Spleen (tissue), 11 donors: Measurements from ENCODE around the gene LRIG1. TPM values are rescaled to one million over a fixed set of nuclear protein-coding genes. Genes with fewer than 3 reads are reported as not detected.

Experiments
- DNase-seq: peaks from one replicate; pipeline ENCODE4 v3.0.0-alpha.2; 2020
- H3K27ac ChIP-seq, 8 donors: fragments of 200-600 bp; sonication (generic) in 7 of 8; 1 replicate in 4 of 8; 2 replicates in 4 of 8; pipeline versions ENCODE4 v1.5.0 to v1.8.0; 2016 to 2021; ENCODE audit warnings: inconsistent platforms in 4 of 8, mild to moderate bottlenecking in 4 of 8, moderate library complexity in 1 of 8
- H3K27me3 ChIP-seq, 7 donors: fragments of 200-600 bp; sonication (generic) in 6 of 7; replicated peaks in 1 of 7; 1 replicate in 4 of 7; 2 replicates in 3 of 7; pipeline versions ENCODE4 v1.5.0 to v1.8.0; 2016 to 2021; ENCODE audit warnings: inconsistent platforms in 3 of 7, mild to moderate bottlenecking in 1 of 7
- H3K36me3 ChIP-seq, 6 donors: fragments of 200-600 bp; sonication (generic) in 5 of 6; 1 replicate in 4 of 6; 2 replicates in 2 of 6; pipeline versions ENCODE4 v1.5.0 to v1.8.0; 2016 to 2021; ENCODE audit warnings: inconsistent platforms in 2 of 6
- H3K4me1 ChIP-seq, 6 donors: fragments of 200-600 bp; sonication (generic) in 5 of 6; 1 replicate in 3 of 6; 2 replicates in 3 of 6; pipeline versions ENCODE4 v1.5.0 to v1.8.0; 2016 to 2021; ENCODE audit warnings: inconsistent platforms in 3 of 6
- H3K4me3 ChIP-seq, 8 donors: fragments of 200-600 bp; sonication (generic) in 7 of 8; 1 replicate in 4 of 8; 2 replicates in 4 of 8; pipeline versions ENCODE4 v1.5.0 to v1.8.0; 2016 to 2021; ENCODE audit warnings: inconsistent platforms in 4 of 8, mild to moderate bottlenecking in 4 of 8, moderate library complexity in 2 of 8
- H3K9me3 ChIP-seq, 8 donors: fragments of 200-600 bp; sonication (generic) in 7 of 8; 1 replicate in 4 of 8; 2 replicates in 4 of 8; pipeline versions ENCODE4 v1.5.0 to v1.8.0; 2016 to 2021; ENCODE audit warnings: inconsistent platforms in 4 of 8
- CTCF ChIP-seq, 11 experiments: fragments of 200-600 bp in 7 of 11; fragments of 450-650 bp in 4 of 11; sonication (generic) in 4 of 11; IDR thresholded peaks in 8 of 11; conservative IDR thresholded peaks in 3 of 11; 1 replicate in 7 of 11; 2 replicates in 4 of 11; pipeline versions ENCODE4 v1.4.0 to v1.8.0; 2016 to 2021; ENCODE audit warnings: antibody characterized with exemption in 11 of 11, inconsistent platforms in 4 of 11, mild to moderate bottlenecking in 1 of 11
- POLR2A ChIP-seq, 3 donors: fragments of 450-650 bp; IDR thresholded peaks; one replicate each; pipeline ENCODE4 v1.5.1; 2017; ENCODE audit warnings: antibody characterized with exemption in 3 of 3, mild to moderate bottlenecking in 1 of 3
- POLR2AphosphoS5 ChIP-seq, 3 donors: sonication (generic); formaldehyde crosslinking; IDR thresholded peaks; one replicate each; pipeline ENCODE4 v1.5.1; 2017; ENCODE audit warnings: antibody characterized with exemption in 3 of 3
- WGBS, 5 donors: extraction: QIAGEN DNeasy Blood & Tissue Kit in 3 of 5; methylation state at CpG; one replicate each; pipeline versions ENCODE4 v1.1.5 to v1.1.7; 2013 to 2018; 5-methylcytosine and 5-hydroxymethylcytosine counted together
- intact Hi-C: fragments of 100-400 bp; cut with DNase I; formaldehyde crosslinking; loops from one replicate; pipeline ENCODE4 v1.15.0; 2023; ENCODE audit warnings: low total_unique reads
- polyA plus RNA-seq, 3 donors: library from polyadenylated mRNA; stranded (reverse); fragments of 200-250 nt; gene quantifications; one replicate each; pipeline ENCODE4 v1.2.1, GENCODE V29; 2013
- total RNA-seq, 7 donors: library from RNA; depleted of rRNA in 3 of 7; stranded (reverse); fragments of >200 nt in 3 of 7; fragmentation: NEBNext Ultra II Directional in 4 of 7; extraction: Animal tissue kit (Norgen Biotek cat#: 25700) in 4 of 7; gene quantifications; one replicate each; pipeline versions ENCODE4 v1.1.0 to v1.2.1, GENCODE V29; 2016 to 2021
- donor health status: healthy with polysubstance abuse.
- donor health status: DM: no; HTN: no; CAD: no; lungs with moderate emphysema.
- donor health status: DM: no; HTN: no; CAD: no.
- donor health status: Bipolar disorder and iron deficiency.
- donor health status: healthy.
- donor health status: DM: no; HTN: no; CAD: no.
- donor health status: DM: yes; HTN: yes; CAD: no.

The LRIG1 gene
- total and polyA plus RNA-seq, 10 donors: 5.9 to 19.7 (median 11.9) TPM

GRCh38 chr3:66534304-66534845, 33.6 kb upstream of the LRIG1 start:
- no peak for TF ChIP-seq CTCF (IDR thresholded peaks at IDR 0.05 in 8 of 11, conservative IDR thresholded peaks at IDR 0.05 in 3 of 11)
- no peak for TF ChIP-seq POLR2A (IDR thresholded peaks at IDR 0.05)
- TF ChIP-seq POLR2AphosphoS5 (IDR thresholded peaks at IDR 0.05): no peak
- Histone ChIP-seq H3K9me3 (no peaks in the 10 kb centered on the region), H3K4me1 (no peaks in the 10 kb centered on the region), H3K27me3 (no peaks in the 10 kb centered on the region), H3K27ac (no peak overlapping the region), H3K4me3 (no peak overlapping the region), H3K36me3 (no peaks in the 10 kb centered on the region)
- WGBS, 5 donors: 72 to 87% (median 82%) methylated on average over 6 of the region's 6 CpGs
- DNase-seq: no peak
- intact Hi-C loops: no loop called here

GRCh38 chr3:66532613-66533012, 31.8 kb upstream of the LRIG1 start:
- Histone ChIP-seq H3K4me1 (no peaks in the 10 kb centered on the region), H3K4me3 (no peak overlapping the region), H3K27me3 (no peaks in the 10 kb centered on the region), H3K36me3 (no peaks in the 10 kb centered on the region), H3K27ac (no peak overlapping the region), H3K9me3 (no peaks in the 10 kb centered on the region)
- no peak for DNase-seq
- intact Hi-C loops: no loop called here
- TF ChIP-seq CTCF (IDR thresholded peaks at IDR 0.05 in 8 of 11, conservative IDR thresholded peaks at IDR 0.05 in 3 of 11) (no peak), POLR2AphosphoS5 (IDR thresholded peaks at IDR 0.05) (no peak), POLR2A (IDR thresholded peaks at IDR 0.05) (no peak)
- WGBS, 5 donors: 86 to 100% (median 95%) methylated on average over 1 of the region's 1 CpG

- WGBS, 5 donors: 69 to 77% (median 74%) methylated on average over 1 of the region's 1 CpG
Observed at GRCh38 chr3:66532160-66532587, 31.4 kb upstream of the LRIG1 start.

GRCh38 chr3:66531256-66531655, 30.4 kb upstream of the LRIG1 start:
- DNase-seq: no peak
- intact Hi-C loops: no loop called here
- H3K4me1 ChIP-seq: no peaks in the 10 kb centered on the region
- H3K36me3 ChIP-seq: no peaks in the 10 kb centered on the region
- TF ChIP-seq CTCF (IDR thresholded peaks at IDR 0.05 in 8 of 11, conservative IDR thresholded peaks at IDR 0.05 in 3 of 11): no peak
- no peak for TF ChIP-seq POLR2A (IDR thresholded peaks at IDR 0.05)
- TF ChIP-seq POLR2AphosphoS5 (IDR thresholded peaks at IDR 0.05): no peak
- H3K27ac ChIP-seq: no peak overlapping the region
- no peaks in the 10 kb centered on the region for H3K27me3 ChIP-seq
- H3K9me3 ChIP-seq: no peaks in the 10 kb centered on the region
- H3K4me3 ChIP-seq: no peak overlapping the region
- 78 to 91% (median 80%) methylated on average over 1 of the region's 1 CpG for WGBS, 5 donors

More at GRCh38 chr3:66532160-66532587, 31.4 kb upstream of the LRIG1 start:
- H3K27me3 ChIP-seq: no peaks in the 10 kb centered on the region
- no peak for DNase-seq
- H3K36me3 ChIP-seq: no peaks in the 10 kb centered on the region
- H3K4me1 ChIP-seq: no peaks in the 10 kb centered on the region
- H3K9me3 ChIP-seq: no peaks in the 10 kb centered on the region
- no peak overlapping the region for H3K4me3 ChIP-seq
- no peak for TF ChIP-seq POLR2AphosphoS5 (IDR thresholded peaks at IDR 0.05)
- no peak for TF ChIP-seq CTCF (IDR thresholded peaks at IDR 0.05 in 8 of 11, conservative IDR thresholded peaks at IDR 0.05 in 3 of 11)
- TF ChIP-seq POLR2A (IDR thresholded peaks at IDR 0.05): no peak
- intact Hi-C loops: no loop called here
- H3K27ac ChIP-seq: no peak overlapping the region
